Stimulated activated CD8-positive, alpha-beta memory T cell treated with anti-CD3 and anti-CD28 coated beads, Interleukin-2, amount 100 ng/mL, for 48 hours (primary cell): ENCODE measurements around the gene ZCCHC7.

Experiments used
- DNase-seq, 2 donors: peaks; one replicate each; pipeline ENCODE4 v3.0.0-alpha.2; 2020; ENCODE audit warnings: low read depth in 2 of 2

ZCCHC7 gene

DNA sequence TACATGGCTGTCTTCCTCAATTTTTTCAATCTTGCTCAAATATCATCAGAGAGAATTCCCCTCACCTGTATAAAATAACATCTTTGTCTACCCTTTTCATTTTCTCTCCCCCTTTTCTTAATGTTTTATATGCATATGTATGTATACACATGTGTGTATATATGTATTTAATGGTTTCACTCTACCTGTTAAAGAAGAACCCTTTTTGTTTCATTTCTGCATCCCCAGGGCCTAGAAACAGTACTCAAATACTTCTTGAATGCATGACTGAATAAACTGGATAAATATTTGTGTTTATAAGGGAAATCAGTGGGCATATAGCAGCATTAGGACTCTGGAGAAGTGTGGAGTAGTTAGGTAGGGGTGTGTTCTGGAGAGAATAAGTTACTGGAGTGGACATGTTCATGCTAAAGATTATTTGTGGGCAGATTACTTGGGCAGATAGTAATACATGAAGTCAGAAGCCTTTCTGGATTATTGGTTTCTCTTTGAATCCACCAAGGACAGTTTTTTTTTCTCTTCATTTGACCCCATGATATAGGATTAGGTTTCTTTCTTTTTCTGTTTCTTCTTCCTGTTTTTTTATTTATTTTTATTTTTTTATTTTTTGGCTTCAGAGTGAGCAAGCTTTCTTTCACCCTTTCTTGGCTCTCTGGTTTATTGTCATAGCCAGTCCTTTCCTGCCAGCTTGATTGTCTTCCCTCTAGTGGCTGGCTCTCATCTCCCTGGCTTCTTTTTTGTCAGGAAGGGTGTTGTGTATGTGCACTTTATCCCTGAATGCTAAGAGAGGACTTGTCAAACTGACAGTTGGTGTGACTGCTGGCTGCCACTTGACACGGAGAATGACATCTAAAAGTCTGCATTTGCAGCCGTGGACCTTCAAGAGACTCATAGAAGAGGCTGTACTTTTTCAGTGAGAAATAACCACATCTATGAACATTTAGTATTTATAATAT, 89.3 kb downstream of the ZCCHC7 start:
- DNase-seq = no peak

DNA sequence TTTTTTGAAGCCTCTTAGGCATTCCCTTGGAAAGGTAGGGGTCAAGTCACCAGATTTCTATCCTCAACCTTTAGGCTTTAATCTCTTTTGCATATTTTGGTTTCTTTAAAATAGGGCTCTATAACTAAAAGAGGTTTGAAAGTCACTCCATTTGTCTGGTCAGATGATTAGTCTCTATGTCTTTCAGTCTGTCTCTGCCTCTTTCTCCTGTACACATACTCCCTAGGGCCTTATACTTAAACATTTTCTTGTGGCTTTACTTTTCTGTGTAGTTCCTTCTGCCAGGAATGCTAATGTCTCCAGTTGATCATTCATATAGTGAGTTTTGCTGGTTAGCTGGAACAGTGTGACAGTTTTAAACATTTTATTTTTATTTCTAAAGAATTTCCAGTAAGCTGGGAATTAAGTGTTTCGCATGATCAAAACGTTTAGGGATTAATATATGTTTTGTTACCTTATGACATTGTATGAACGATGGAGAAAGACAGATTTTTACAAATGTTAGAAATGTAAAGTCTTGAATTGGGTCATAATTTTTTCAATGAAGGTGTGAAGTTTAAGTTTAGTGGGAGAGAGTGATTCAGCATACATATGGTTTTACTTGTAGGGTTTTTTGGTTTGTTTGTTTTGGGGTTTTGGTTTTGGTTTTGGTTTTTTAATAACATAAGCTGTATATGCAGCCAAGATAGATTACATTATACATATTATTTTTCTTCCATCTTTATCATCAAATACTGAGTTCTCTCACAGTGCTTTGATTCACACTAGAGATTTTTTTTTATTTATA, 90.6 kb downstream of the ZCCHC7 start:
- DNase-seq = no peak

GRCh38 chr9:37212435-37212834, 92.1 kb downstream of the ZCCHC7 start:
- DNase-seq = no peak

DNA sequence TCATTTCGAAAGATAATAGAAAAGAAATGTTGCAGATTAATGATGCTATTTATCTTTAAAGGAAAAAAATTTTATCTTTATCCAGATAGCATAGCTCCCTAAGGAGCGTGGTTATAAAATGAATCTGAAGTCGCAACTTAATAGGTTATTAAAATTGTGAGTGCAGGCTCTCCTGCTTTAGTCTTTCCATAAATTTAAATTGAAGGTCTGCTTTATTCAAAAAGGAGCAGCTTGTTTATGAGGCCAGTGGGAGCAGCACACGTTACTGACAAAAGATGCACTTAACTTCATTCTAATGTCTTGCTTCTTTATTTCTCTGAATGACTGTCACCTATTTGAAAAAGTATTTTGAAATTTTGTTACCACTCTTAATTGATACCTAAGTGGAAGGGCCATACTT, 95.0 kb downstream of the ZCCHC7 start:
- DNase-seq = no peak

DNA sequence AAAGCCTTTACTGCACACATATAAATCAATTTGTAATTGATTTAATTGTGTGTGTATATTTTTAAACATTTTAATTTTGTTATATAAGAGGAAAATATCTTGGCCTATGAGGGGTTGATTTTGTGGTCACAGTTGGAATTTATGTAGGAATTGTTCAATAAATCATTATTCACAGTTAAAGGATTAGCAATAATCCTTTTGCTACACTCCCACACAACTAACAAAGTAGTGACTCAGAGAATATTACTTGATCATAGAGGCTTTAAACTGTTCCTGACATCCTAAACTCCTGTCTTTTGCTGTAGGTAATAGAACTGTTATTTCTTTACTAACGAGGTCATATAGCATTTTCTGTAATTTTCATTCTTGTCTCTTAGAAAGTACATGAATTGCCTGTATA, 95.5 kb downstream of the ZCCHC7 start:
- DNase-seq = no peak

- DNase-seq = no peak
Observed at GRCh38 chr9:37217161-37217560, 96.8 kb downstream of the ZCCHC7 start.

- no peak for DNase-seq
Observed at GRCh38 chr9:37218800-37219425, 98.5 kb downstream of the ZCCHC7 start.

DNA sequence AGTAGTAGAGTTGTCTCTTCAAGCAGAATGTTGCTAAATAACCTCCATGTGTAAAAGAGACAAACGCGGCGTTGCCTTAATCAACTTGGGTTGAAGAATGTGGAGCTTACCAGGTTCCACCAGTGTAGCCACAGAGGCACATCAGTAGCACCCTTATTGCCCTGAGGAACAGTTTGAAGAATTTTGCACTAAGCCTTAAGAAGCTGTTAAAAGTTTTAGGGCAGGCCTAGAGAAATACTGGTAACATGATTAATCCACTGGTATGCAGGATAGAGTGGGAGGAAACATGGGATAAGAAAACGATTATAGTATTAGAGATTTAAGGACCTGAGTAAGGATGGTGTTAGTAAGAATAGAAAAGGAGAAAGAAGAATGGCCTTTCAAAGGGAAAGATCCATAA, 100.6 kb downstream of the ZCCHC7 start:
- DNase-seq = no peak

DNA sequence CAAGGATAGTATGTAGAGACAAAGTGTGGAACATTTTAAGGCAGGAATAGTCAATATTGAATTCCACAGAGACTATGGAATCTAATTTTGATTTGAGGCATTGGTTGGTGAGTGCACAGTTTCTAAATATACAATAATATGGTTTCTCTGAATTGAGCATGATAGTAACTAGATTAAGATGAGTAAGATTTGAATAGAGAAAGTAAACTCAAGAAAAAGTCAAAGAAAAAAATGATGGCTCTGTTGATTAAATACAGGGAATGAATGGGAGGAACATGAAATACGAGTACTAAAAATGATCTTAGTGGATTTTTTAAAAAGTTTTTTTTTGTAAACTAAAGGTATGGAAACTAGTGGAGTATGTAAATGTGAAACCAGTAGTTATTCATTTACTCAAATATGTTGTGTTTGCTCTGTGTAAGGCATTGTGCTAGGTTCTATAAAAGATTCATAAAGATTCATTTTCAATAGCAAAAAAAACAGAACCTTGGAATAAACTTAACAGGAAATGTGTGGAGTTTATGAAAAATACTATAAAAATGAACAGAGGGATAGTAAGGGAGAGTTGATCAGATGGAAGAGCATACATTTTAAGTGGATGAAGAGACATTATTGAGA, 101.2 kb downstream of the ZCCHC7 start:
- DNase-seq = no peak

DNA sequence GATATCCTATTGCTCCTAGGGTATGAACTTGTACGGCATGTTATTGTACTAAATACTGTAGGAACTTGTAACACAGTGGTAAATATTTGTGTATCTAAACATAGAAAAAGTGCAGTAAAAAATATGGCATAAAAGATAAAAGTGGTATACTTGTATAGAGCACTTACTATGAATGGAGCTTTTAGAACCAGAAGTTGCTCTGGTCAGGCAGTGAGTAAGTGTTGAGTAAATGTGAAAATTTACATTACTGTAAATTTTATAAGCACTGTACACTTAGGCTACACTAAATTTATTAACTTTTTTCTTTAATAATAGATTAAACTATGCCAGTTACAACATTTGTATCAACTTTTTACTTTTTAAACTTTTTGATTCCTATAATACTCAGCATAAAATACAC, 109.1 kb downstream of the ZCCHC7 start:
- no peak for DNase-seq

GRCh38 chr9:37229882-37230482, 109.6 kb downstream of the ZCCHC7 start:
- no peak for DNase-seq

- no peak for DNase-seq
Observed at GRCh38 chr9:37236822-37237221, 116.4 kb downstream of the ZCCHC7 start.

GRCh38 chr9:37238122-37238521, 117.7 kb downstream of the ZCCHC7 start:
- DNase-seq = no peak

DNA sequence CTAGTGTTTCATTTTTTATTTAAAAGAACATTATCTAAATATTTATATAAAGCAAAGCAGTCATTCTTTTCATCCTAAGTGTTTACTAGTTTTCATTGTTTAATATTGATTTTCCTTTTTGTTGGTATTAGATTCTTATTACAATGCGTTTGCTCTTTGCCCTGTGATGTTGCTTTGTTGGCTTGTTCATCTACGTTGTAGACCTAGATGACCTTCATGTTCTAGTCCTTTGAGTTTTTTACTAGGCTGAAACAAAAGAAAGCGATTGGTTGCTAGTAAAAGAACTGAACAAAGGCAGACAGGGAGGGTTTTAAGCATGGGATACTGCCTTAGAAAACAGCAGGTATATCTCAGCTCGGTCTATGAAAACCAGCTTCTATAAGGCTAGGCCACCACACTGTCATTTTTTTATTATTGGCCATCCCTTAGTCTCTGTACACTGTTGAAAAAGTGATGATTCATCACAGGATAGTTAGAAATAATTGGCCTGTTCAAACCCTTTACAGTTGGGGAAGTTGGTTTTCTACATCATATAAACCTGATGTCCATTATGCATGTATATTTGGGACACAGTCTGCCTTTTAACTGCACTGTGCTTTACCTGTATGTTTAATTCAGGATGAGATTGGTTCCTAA, 119.0 kb downstream of the ZCCHC7 start:
- DNase-seq = no peak

- no peak for DNase-seq
Observed at GRCh38 chr9:37239921-37240320, 119.5 kb downstream of the ZCCHC7 start.

GRCh38 chr9:37241340-37241739, 121.0 kb downstream of the ZCCHC7 start:
- no peak for DNase-seq

GRCh38 chr9:37242089-37242488, 121.7 kb downstream of the ZCCHC7 start:
- DNase-seq = no peak

GRCh38 chr9:37243588-37244345, 123.4 kb downstream of the ZCCHC7 start:
- no peak for DNase-seq

DNA sequence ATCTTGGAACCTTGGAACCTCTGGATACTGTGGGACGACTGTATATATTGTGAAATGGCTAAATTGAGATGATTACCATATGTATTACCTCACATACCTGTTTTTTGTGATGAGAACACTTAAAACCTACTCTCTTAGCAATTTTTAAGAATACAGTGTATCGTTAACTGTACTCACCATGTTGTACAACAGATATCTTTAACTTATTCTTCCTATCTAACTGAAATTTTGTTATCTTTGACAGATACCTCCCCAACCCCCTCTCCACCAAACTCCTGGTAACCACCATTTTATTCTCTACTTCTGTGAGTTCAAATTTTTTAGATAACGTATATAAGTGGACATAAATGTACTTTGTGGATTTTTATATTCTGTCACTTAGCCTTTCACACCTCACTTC, 126.5 kb downstream of the ZCCHC7 start:
- DNase-seq = no peak

DNA sequence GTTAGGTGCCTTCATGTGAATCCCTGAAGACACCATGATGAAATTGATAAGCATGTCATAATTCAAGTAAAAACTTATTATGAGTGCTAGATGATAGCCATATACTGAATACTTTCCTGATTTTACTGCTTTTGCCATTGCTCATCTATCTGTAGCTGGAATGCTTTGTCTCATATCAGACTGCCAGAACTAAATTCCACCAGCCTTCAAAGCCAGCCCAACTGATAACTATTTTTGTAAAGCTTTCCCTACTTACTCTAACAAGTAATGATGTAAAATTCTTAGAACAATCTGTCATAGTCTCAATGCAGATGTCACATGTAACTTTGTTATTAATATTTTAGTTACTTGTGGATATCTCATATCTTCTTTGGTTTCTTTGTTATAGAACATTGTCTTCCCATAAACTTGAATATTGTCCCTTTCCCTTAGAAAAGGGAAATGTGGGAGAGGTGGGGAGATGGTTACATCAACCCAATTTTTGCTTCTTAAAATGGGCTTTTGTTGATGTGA, 128.3 kb downstream of the ZCCHC7 start:
- no peak for DNase-seq
